NCI-H345 treated with DMSO at 0.1 percent for 48 hours (cell line): Measurements from ENCODE around the gene RBM42.
A peak's percentile ranks its signal among the peaks of the same experiment; 100 is the strongest.
"Not testable (repeated sequence)": the region's sequence is repeated elsewhere in the genome, so short reads cannot be mapped to it uniquely, and the experiment has no call there.

Source experiments
- DNase-seq: peaks from one replicate; lab custom pipeline; 2025; ENCODE audit not compliant: unreplicated experiment; lab: John Stamatoyannopoulos, UW

The RBM42 gene

GRCh38 chr19:35648017-35648961 lies 19.5 kb downstream of the RBM42 start, which contains the start of gene COX6B1:
Gene COX6B1, plus strand, starts transcription at chr19:35648323. Its CDS starts 2,921 bp downstream, at chr19:35651244.
- peak; percentile 100 for DNase-seq

GRCh38 chr19:35650581-35650980 lies 21.7 kb downstream of the RBM42 start:
- no peak for DNase-seq

GRCh38 chr19:35654828-35655227 lies 26.0 kb downstream of the RBM42 start:
- DNase-seq: not testable (repeated sequence)

- no peak for DNase-seq
Observed at GRCh38 chr19:35655600-35655999, 26.8 kb downstream of the RBM42 start.

- DNase-seq: no peak
Observed at GRCh38 chr19:35656700-35657099, 27.9 kb downstream of the RBM42 start.

- no peak for DNase-seq
Observed at GRCh38 chr19:35657904-35658700, 29.3 kb downstream of the RBM42 start.

- DNase-seq: no peak
Observed at GRCh38 chr19:35661995-35662340, 33.1 kb downstream of the RBM42 start.

- no peak for DNase-seq
Observed at GRCh38 chr19:35663981-35664380, 35.1 kb downstream of the RBM42 start.

GRCh38 chr19:35665157-35665556 lies 36.3 kb downstream of the RBM42 start:
- no peak for DNase-seq

GRCh38 chr19:35665604-35666003 lies 36.8 kb downstream of the RBM42 start:
- DNase-seq: no peak

GRCh38 chr19:35666251-35666913 lies 37.5 kb downstream of the RBM42 start, which contains the start of gene UPK1A:
Gene UPK1A, plus strand, starts transcription at chr19:35666517. Its CDS starts 296 bp downstream, at chr19:35666813.
- no peak for DNase-seq

GRCh38 chr19:35669566-35669965 lies 40.7 kb downstream of the RBM42 start:
- DNase-seq: no peak

- no peak for DNase-seq
Observed at GRCh38 chr19:35669974-35670373, 41.1 kb downstream of the RBM42 start.

- DNase-seq: no peak
Observed at GRCh38 chr19:35670686-35671085, 41.9 kb downstream of the RBM42 start.

- peak; percentile 86 for DNase-seq
Observed at GRCh38 chr19:35671818-35672217, 43.0 kb downstream of the RBM42 start.

GRCh38 chr19:35673121-35673804 lies 44.4 kb downstream of the RBM42 start:
- peak; percentile 55 for DNase-seq

GRCh38 chr19:35675589-35676140 lies 46.8 kb downstream of the RBM42 start:
- no peak for DNase-seq
